Endothelial cell of umbilical vein (primary cell): ENCODE data around the gene FLT1. TPM values are rescaled to one million over a fixed set of nuclear protein-coding genes. Genes with fewer than 3 reads are reported as not detected.

Source experiments
- BruUV-seq: library from RNA; stranded (reverse); fragments of 400-500 nt; replicated peaks from 2 replicates; lab custom pipeline; 2021; lab: Mats Ljungman, UMichigan
- CTCF ChIA-PET: fragments of 300-600, 350-600 bp; sonication (Branson Sonifier 250); formaldehyde crosslinking; loops from one replicate; lab custom pipeline; 2021; ENCODE audit warnings: antibody characterized with exemption, inconsistent platforms; lab: Charles Lee
- POLR2A ChIA-PET: fragments of 300-600, 350-600 bp; sonication (Branson Sonifier 250); formaldehyde crosslinking; loops from one replicate; lab custom pipeline; 2021; ENCODE audit warnings: antibody characterized with exemption, inconsistent platforms; lab: Charles Lee
- DNase-seq: peaks from one replicate; pipeline ENCODE4 v3.0.0-alpha.2; 2011; ENCODE audit warnings: low read depth, low spot score
- FAIRE-seq: peaks from 2 replicates; lab custom pipeline; 2011; peaks lifted over from hg19 to GRCh38; lab: Jason Lieb, UNC
- H2AFZ ChIP-seq: 2 replicates; pipeline ENCODE4 v1.6.0; 2012; ENCODE audit warnings: low read depth, low read length, control low read depth, inconsistent platforms
- H3K27ac ChIP-seq: 2 replicates; pipeline ENCODE4 v1.5.1; 2011; ENCODE audit warnings: low read depth, mild to moderate bottlenecking, control low read depth, low read length, moderate library complexity; ENCODE audit not compliant: insufficient read depth
- H3K27me3 ChIP-seq, 2 experiments: 2 replicates each; pipeline versions ENCODE4 v1.6.0 to v1.6.1; 2011; ENCODE audit warnings: low read length in 2 of 2, mixed read lengths in 1 of 2; ENCODE audit not compliant: control insufficient read depth in 2 of 2, insufficient read depth in 2 of 2
- H3K36me3 ChIP-seq, 2 experiments: 2 replicates in 1 of 2; 3 replicates in 1 of 2; pipeline ENCODE4 v1.5.1; 2011; ENCODE audit warnings: low read length in 2 of 2, mild to moderate bottlenecking in 1 of 2, moderate library complexity in 1 of 2; ENCODE audit not compliant: control insufficient read depth in 2 of 2, insufficient read depth in 2 of 2; ENCODE audit errors: extremely low read depth in 1 of 2
- H3K4me1 ChIP-seq: 3 replicates; pipeline ENCODE4 v1.5.1; 2011; ENCODE audit warnings: mild to moderate bottlenecking, low read length; ENCODE audit not compliant: control insufficient read depth, insufficient read depth; ENCODE audit errors: extremely low read depth
- H3K4me2 ChIP-seq: 2 replicates; pipeline ENCODE4 v1.6.1; 2011; ENCODE audit warnings: low read length, control low read depth, mixed read lengths; ENCODE audit not compliant: insufficient read depth
- H3K4me3 ChIP-seq, 3 experiments: fragments of 200-600 bp in 1 of 3; sonication (generic), shearing (Covaris generic) in 1 of 3; replicated peaks in 1 of 3; 2 replicates each; pipeline ENCODE4 v1.5.1; 2011 to 2016; ENCODE audit warnings: control low read depth in 3 of 3, low read length in 3 of 3, mild to moderate bottlenecking in 2 of 3, inconsistent platforms in 1 of 3, low read depth in 1 of 3, moderate library complexity in 1 of 3; ENCODE audit not compliant: insufficient read depth in 1 of 3
- H3K79me2 ChIP-seq: 2 replicates; pipeline ENCODE4 v1.6.0; 2012; ENCODE audit warnings: low read length, inconsistent platforms; ENCODE audit not compliant: control insufficient read depth, insufficient read depth
- H3K9ac ChIP-seq: replicated peaks from 2 replicates; pipeline ENCODE3; 2011; ENCODE audit warnings: low read length, control low read depth; ENCODE audit not compliant: insufficient read depth; ENCODE audit errors: extremely low read depth
- H3K9me1 ChIP-seq: replicated peaks from 3 replicates; pipeline ENCODE4 v1.6.0; 2011; ENCODE audit warnings: mild to moderate bottlenecking, low read length; ENCODE audit not compliant: control insufficient read depth, insufficient read depth; ENCODE audit errors: extremely low read depth
- H3K9me3 ChIP-seq: replicated peaks from 2 replicates; pipeline ENCODE4 v1.5.1; 2012; ENCODE audit warnings: low read length, inconsistent platforms; ENCODE audit not compliant: control insufficient read depth, insufficient read depth
- H4K20me1 ChIP-seq: replicated peaks from 2 replicates; pipeline ENCODE3; 2011; ENCODE audit warnings: mild to moderate bottlenecking, low read length; ENCODE audit not compliant: control insufficient read depth, insufficient read depth; ENCODE audit errors: extremely low read depth
- EZH2 ChIP-seq: IDR thresholded peaks from 2 replicates; pipeline ENCODE4 v1.6.1; 2012; ENCODE audit warnings: borderline replicate concordance, low read depth, mild to moderate bottlenecking, moderate library complexity, low read length, inconsistent platforms; ENCODE audit not compliant: severe bottlenecking
- MAX ChIP-seq: IDR thresholded peaks from 2 replicates; pipeline ENCODE4 v1.6.1; 2011; ENCODE audit not compliant: insufficient read depth, insufficient read length
- MYC ChIP-seq: IDR thresholded peaks from one replicate; pipeline ENCODE4 v1.6.1; 2011; ENCODE audit warnings: mild to moderate bottlenecking, low read depth, low read length
- dilution Hi-C: fragments of 300-500 bp; cut with MboI; formaldehyde crosslinking; loops from one replicate; pipeline ENCODE4 v1.15.0; 2019; ENCODE audit warnings: low sequenced_read_pairs; ENCODE audit not compliant: extremely low pct_ligation_motif_present
- intact Hi-C: fragments of 100-400 bp; cut with micrococcal nuclease; formaldehyde crosslinking; loops from one replicate; pipeline ENCODE4 v1.10.0; 2022
- polyA plus RNA-seq, 4 experiments: library from polyadenylated mRNA; depleted of rRNA in 3 of 4; stranded (reverse) in 3 of 4; unstranded in 1 of 4; fragments of >200 nt; gene quantifications; 2 replicates each; pipeline versions ENCODE4 v1.2.1 to v1.2.3, GENCODE V29; 2011 to 2012; ENCODE audit warnings: missing spikeins in 1 of 4
- total RNA-seq: library from RNA; stranded (reverse); gene quantifications from 2 replicates; pipeline ENCODE4 v1.2.3, GENCODE V29; 2021

Gene FLT1
- total and polyA plus RNA-seq, 2 donors (not counting 3 experiments of a cell fraction or from before 2014, with no cell fraction given), result 16.0 to 104 TPM

DNA sequence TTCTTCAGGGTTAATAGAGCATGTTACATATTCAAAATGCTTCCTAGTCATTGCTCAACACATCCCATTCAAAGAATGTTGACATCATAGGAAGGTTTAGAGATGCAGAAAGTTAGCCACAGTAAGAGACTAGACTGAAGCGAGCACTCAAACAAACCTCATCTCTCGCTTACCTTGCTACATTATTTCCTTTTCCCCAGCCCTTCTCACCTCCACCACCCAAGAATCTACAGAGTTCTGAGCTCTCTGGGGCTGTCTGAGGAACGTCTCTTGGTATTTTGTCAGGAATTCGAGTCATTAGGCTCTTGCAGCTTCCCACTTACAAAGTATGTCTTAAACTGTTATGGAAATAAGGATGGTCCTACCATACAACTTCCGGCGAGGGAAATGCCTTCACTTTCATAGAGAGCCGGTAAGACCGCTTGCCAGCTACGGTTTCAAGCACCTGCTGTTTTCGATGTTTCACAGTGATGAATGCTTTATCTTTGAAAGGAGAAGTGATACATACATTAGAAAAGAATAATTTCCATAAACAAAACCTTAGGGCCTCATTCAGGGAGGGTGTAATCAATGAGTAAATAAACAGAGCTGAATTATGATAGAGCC is 65.1 kb downstream of the FLT1 start:
- no TSS peak for BruUV-seq
- Histone ChIP-seq H3K36me3 (peaks cover 18 to 53% of the 10 kb centered on the region in 2 experiments), H3K9ac (no peak overlapping the region), H3K4me1 (peaks cover 20% of the 10 kb centered on the region), H3K27me3 (no peaks in the 10 kb centered on the region), H3K9me3 (no peaks in the 10 kb centered on the region), H3K9me1 (no peaks in the 10 kb centered on the region), H3K4me2 (no peak overlapping the region), H3K4me3 (no peak overlapping the region), H4K20me1 (no peaks in the 10 kb centered on the region), H3K27ac (no peak overlapping the region), H3K79me2 (no peaks in the 10 kb centered on the region), H2AFZ (no peak overlapping the region)
- POLR2A ChIA-PET, result no interaction called here
- DNase-seq (no peak), FAIRE-seq (no peak)
- CTCF ChIA-PET, result no interaction called here
- dilution Hi-C loops, result no loop called here
- intact Hi-C loops, result no loop called here
- no peak for TF ChIP-seq EZH2

GRCh38 chr13:28429096-28429495 is 65.8 kb downstream of the FLT1 start:
- Histone ChIP-seq H3K4me3 (no peak overlapping the region), H3K9ac (no peak overlapping the region), H3K36me3 (peaks cover 18 to 53% of the 10 kb centered on the region in 2 experiments), H4K20me1 (no peaks in the 10 kb centered on the region), H3K9me1 (no peaks in the 10 kb centered on the region), H3K4me2 (no peak overlapping the region), H3K27me3 (no peaks in the 10 kb centered on the region), H2AFZ (no peak overlapping the region), H3K4me1 (peaks cover 19% of the 10 kb centered on the region), H3K79me2 (no peaks in the 10 kb centered on the region), H3K9me3 (no peaks in the 10 kb centered on the region), H3K27ac (no peak overlapping the region)
- DNase-seq (no peak), FAIRE-seq (no peak)
- ChIA-PET POLR2A (no interaction called here), CTCF (no interaction called here)
- intact Hi-C loops, result no loop called here
- no peak for TF ChIP-seq MAX
- TF ChIP-seq MYC, result no peak
- dilution Hi-C loops, result no loop called here
- BruUV-seq, result no TSS peak
